ENCODE data around the gene BCHE.

The BCHE gene

DNA sequence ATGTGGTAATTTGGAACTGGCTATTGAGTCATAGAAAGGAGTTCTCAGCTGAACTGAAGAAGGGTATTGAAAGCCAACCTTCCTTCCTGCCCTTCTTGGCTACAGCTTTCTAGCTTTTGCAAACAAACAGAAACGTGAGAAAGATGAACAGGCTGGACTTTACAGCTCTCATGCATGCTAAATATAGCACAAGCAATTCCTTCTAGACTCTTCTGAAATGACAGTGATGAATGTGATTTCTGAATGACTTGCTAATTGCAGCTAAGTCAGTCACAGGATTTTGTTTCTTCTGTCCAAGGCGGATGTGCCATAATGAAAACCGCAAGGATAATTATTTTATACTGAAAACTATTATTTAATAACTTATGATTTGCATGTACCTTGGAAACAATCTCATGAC lies 36.3 kb downstream of the BCHE start:
- Histone ChIP-seq H3K27ac (ENCODE audit: extremely low read depth, low read depth, low read length) (no peak overlapping the region), H3K4me1 (ENCODE audit: control insufficient read depth, insufficient read depth, low read length) (no peaks in the 10 kb centered on the region), H3K9me3 (ENCODE audit: control insufficient read depth, insufficient read depth, low read depth, low read length) (no peaks in the 10 kb centered on the region), H3K36me3 (ENCODE audit: control insufficient read depth in 2 of 2, insufficient read depth in 1 of 2, low read length in 2 of 2) (no peaks in the 10 kb centered on the region), H3K4me3 (ENCODE audit: low read depth, low read length) (no peak overlapping the region)
- TF ChIP-seq ZNF510 (tag by site-specific recombination; IDR thresholded peaks at IDR 0.05; ENCODE audit: insufficient replicate concordance) (no peak), ZNF354C (tag by site-specific recombination; IDR thresholded peaks at IDR 0.05; ENCODE audit: borderline replicate concordance, low read depth) (no peak), ZEB2 (tag by site-specific recombination; IDR thresholded peaks at IDR 0.05) (no peak)
- ChIA-PET CTCF (no interaction called here), POLR2A (no interaction called here)

DNA sequence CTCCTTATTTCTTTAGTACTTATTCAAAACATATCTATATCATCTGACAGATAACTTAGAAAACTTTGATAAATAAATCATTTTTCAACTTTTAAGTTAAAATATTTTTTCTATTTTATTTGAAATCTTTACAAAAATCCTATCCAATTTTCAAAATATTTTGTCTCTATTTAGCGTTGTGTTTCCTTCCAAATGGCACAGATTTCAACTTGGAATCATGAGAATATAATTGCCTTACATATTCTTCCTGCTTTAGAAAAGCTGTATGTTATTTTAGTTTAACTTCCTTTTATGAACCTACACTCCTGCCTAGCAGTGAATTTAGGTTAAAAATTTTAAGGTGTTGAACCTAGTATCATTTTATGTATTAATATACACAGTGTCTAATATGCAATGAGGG lies 38.2 kb downstream of the BCHE start:
- Histone ChIP-seq H3K4me1 (ENCODE audit: control insufficient read depth, insufficient read depth, low read length) (no peaks in the 10 kb centered on the region), H3K4me3 (ENCODE audit: low read depth, low read length) (no peak overlapping the region), H3K9me3 (ENCODE audit: control insufficient read depth, insufficient read depth, low read depth, low read length) (no peaks in the 10 kb centered on the region), H3K27ac (ENCODE audit: extremely low read depth, low read depth, low read length) (no peak overlapping the region), H3K36me3 (ENCODE audit: control insufficient read depth in 2 of 2, insufficient read depth in 1 of 2, low read length in 2 of 2) (no peaks in the 10 kb centered on the region)
- TF ChIP-seq ZNF629 (tag by site-specific recombination; IDR thresholded peaks at IDR 0.05) (no peak), ZXDB (tag by site-specific recombination; IDR thresholded peaks at IDR 0.05) (no peak), ZNF311 (tag by site-specific recombination; IDR thresholded peaks at IDR 0.05; ENCODE audit: borderline replicate concordance) (no peak), ZNF138 (tag by site-specific recombination; IDR thresholded peaks at IDR 0.05; ENCODE audit: borderline replicate concordance) (no peak), ZNF555 (tag by site-specific recombination; conservative IDR thresholded peaks at IDR 0.05) (no peak), ZNF558 (tag by site-specific recombination; IDR thresholded peaks at IDR 0.05) (no peak), OSR2 (tag by site-specific recombination; IDR thresholded peaks at IDR 0.05) (no peak), ZNF423 (tag by site-specific recombination; IDR thresholded peaks at IDR 0.05) (no peak), ZNF266 (tag by site-specific recombination; IDR thresholded peaks at IDR 0.05; ENCODE audit: low read depth) (no peak)
- TF ChIP-seq, protein P1, sequence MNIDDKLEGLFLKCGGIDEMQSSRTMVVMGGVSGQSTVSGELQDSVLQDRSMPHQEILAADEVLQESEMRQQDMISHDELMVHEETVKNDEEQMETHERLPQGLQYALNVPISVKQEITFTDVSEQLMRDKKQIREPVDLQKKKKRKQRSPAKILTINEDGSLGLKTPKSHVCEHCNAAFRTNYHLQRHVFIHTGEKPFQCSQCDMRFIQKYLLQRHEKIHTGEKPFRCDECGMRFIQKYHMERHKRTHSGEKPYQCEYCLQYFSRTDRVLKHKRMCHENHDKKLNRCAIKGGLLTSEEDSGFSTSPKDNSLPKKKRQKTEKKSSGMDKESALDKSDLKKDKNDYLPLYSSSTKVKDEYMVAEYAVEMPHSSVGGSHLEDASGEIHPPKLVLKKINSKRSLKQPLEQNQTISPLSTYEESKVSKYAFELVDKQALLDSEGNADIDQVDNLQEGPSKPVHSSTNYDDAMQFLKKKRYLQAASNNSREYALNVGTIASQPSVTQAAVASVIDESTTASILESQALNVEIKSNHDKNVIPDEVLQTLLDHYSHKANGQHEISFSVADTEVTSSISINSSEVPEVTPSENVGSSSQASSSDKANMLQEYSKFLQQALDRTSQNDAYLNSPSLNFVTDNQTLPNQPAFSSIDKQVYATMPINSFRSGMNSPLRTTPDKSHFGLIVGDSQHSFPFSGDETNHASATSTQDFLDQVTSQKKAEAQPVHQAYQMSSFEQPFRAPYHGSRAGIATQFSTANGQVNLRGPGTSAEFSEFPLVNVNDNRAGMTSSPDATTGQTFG (tag by site-specific recombination; IDR thresholded peaks at IDR 0.05; ENCODE audit: borderline replicate concordance), result no peak
- TF ChIP-seq, protein P2, sequence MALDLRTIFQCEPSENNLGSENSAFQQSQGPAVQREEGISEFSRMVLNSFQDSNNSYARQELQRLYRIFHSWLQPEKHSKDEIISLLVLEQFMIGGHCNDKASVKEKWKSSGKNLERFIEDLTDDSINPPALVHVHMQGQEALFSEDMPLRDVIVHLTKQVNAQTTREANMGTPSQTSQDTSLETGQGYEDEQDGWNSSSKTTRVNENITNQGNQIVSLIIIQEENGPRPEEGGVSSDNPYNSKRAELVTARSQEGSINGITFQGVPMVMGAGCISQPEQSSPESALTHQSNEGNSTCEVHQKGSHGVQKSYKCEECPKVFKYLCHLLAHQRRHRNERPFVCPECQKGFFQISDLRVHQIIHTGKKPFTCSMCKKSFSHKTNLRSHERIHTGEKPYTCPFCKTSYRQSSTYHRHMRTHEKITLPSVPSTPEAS (tag by site-specific recombination; IDR thresholded peaks at IDR 0.05), result no peak
- TF ChIP-seq, protein P3, sequence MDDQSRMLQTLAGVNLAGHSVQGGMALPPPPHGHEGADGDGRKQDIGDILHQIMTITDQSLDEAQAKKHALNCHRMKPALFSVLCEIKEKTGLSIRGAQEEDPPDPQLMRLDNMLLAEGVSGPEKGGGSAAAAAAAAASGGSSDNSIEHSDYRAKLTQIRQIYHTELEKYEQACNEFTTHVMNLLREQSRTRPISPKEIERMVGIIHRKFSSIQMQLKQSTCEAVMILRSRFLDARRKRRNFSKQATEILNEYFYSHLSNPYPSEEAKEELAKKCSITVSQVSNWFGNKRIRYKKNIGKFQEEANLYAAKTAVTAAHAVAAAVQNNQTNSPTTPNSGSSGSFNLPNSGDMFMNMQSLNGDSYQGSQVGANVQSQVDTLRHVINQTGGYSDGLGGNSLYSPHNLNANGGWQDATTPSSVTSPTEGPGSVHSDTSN (CRISPR knock-in tag; IDR thresholded peaks at IDR 0.05), result no peak
- TF ChIP-seq, protein P4, sequence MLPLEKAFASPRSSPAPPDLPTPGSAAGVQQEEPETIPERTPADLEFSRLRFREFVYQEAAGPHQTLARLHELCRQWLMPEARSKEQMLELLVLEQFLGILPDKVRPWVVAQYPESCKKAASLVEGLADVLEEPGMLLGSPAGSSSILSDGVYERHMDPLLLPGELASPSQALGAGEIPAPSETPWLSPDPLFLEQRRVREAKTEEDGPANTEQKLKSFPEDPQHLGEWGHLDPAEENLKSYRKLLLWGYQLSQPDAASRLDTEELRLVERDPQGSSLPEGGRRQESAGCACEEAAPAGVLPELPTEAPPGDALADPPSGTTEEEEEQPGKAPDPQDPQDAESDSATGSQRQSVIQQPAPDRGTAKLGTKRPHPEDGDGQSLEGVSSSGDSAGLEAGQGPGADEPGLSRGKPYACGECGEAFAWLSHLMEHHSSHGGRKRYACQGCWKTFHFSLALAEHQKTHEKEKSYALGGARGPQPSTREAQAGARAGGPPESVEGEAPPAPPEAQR (tag by site-specific recombination; IDR thresholded peaks at IDR 0.05), result no peak
- ChIA-PET POLR2A (no interaction called here), CTCF (no interaction called here)

DNA sequence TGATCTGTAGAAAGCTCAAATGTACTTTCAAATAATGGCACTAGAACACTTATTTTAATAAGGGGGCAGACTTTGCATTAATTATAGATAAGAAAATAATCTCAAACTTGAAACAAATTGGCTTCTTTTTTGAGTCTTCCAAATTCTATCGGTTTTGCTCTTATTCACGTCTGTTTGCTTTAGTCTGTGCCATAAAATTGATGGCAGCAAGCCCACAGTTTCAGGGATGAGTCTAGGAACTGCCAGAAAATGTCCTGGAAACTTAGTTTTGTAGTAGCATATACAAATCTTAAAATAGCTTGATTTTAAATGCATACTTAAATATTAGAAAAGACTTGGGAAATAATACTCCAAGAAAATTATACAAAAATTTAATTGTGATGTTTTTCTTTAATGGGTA lies 39.7 kb downstream of the BCHE start:
- Histone ChIP-seq H3K27ac (ENCODE audit: extremely low read depth, low read depth, low read length) (no peak overlapping the region), H3K4me3 (ENCODE audit: low read depth, low read length) (no peak overlapping the region), H3K9me3 (ENCODE audit: control insufficient read depth, insufficient read depth, low read depth, low read length) (no peaks in the 10 kb centered on the region), H3K36me3 (ENCODE audit: control insufficient read depth in 2 of 2, insufficient read depth in 1 of 2, low read length in 2 of 2) (no peaks in the 10 kb centered on the region), H3K4me1 (ENCODE audit: control insufficient read depth, insufficient read depth, low read length) (no peaks in the 10 kb centered on the region)
- CTCF ChIA-PET, result no interaction called here
- POLR2A ChIA-PET, result no interaction called here
- TF ChIP-seq, protein P5, sequence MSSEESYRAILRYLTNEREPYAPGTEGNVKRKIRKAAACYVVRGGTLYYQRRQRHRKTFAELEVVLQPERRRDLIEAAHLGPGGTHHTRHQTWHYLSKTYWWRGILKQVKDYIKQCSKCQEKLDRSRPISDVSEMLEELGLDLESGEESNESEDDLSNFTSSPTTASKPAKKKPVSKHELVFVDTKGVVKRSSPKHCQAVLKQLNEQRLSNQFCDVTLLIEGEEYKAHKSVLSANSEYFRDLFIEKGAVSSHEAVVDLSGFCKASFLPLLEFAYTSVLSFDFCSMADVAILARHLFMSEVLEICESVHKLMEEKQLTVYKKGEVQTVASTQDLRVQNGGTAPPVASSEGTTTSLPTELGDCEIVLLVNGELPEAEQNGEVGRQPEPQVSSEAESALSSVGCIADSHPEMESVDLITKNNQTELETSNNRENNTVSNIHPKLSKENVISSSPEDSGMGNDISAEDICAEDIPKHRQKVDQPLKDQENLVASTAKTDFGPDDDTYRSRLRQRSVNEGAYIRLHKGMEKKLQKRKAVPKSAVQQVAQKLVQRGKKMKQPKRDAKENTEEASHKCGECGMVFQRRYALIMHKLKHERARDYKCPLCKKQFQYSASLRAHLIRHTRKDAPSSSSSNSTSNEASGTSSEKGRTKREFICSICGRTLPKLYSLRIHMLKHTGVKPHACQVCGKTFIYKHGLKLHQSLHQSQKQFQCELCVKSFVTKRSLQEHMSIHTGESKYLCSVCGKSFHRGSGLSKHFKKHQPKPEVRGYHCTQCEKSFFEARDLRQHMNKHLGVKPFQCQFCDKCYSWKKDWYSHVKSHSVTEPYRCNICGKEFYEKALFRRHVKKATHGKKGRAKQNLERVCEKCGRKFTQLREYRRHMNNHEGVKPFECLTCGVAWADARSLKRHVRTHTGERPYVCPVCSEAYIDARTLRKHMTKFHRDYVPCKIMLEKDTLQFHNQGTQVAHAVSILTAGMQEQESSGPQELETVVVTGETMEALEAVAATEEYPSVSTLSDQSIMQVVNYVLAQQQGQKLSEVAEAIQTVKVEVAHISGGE (tag by site-specific recombination; conservative IDR thresholded peaks at IDR 0.05; ENCODE audit: low read depth), result no peak
- TF ChIP-seq OSR2 (tag by site-specific recombination; IDR thresholded peaks at IDR 0.05) (no peak), ZNF350 (tag by site-specific recombination; IDR thresholded peaks at IDR 0.05) (no peak), OVOL3 (tag by site-specific recombination; IDR thresholded peaks at IDR 0.05) (no peak), HOXC10 (CRISPR knock-in tag; IDR thresholded peaks at IDR 0.05) (no peak)
